CD4-positive, alpha-beta T cell treated with Interleukin-15 for 1 hour (primary cell): Measurements from ENCODE around the gene HYAL3.

Experiments used
- DNase-seq: peaks from one replicate; pipeline ENCODE4 v3.0.0-alpha.2; 2020

Gene HYAL3

DNA sequence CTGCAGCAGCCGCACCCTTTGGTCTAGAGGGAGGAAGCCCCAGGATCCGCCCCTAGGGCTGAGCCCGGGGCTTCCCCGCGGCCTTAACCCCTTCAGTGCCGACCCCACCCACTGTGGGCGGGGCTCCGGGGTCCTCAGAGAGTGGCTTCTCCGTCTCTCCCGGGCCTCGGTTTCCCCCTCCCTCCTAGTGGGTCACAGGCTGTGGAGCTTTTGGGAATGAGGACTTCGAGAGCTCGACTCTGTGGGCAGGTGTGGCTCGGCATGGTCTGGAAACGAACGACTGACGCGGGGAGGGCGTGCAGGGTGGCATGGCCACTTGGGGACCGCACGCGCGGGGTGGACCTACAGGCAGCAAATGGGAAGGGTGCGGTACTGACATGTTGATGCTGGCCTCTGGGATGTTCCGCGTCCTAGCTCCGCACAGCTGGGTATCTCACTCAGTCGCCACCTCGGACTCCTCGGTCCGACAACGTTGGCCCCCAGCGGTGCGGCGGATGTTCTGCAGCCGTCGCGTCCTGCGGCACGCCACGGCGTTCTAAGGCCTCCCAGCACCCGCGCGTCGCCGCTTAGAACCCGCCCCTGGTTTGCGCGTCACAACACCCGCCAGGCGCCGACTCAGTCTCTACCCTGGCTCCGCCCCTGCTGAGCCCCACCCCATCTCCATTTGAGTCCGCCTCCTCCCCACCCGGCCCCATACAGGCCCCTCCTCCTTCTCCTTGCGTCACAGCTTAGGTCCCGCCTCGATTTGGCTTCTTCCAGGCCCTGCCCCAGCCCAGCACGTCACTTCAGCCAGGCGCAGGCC, at the start of gene HYAL3, which contains the start of gene NAA80:
Gene HYAL3, minus strand, starts transcription at position 570 of the 802 bp plus-strand sequence. CDS start 3,803 bp downstream, outside the sequence.
Gene NAA80, minus strand, starts transcription at position 570 of the 802 bp plus-strand sequence. CDS start 1,942 bp downstream, outside the sequence.
- DNase-seq = peak; percentile 99

DNA sequence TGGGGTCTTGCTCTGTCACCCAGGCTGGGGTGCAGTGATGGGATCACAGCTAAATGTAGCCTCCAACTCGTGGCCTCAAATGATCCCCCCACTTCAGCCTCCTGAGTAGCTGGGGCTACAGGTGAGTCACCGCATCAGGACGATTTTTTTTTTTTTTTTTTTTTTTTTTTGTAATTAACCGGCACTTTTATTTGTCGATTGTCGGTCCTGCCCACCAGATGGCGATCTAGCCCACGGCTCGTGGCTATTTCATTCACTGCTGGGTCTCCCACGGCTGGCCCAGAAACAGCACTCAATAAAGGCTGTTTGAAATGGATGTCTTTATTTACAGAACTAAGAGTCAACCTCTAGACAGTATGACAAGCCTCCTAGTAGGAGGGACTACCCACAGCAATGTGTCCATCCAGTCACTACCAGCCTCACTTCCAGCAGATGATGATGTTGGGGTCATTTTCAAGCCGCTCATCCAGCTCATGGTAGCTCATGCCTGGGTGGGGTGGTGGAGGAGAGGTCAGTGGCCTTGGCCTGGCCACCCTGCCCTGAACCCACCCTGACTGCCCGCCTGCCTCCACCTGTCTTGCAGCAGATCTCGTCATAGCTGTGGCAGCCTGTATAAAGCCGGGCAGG, 48.1 kb upstream of the HYAL3 start:
- DNase-seq = peak; percentile 84

- peak; percentile 79 for DNase-seq
Observed at GRCh38 chr3:50345586-50346234, 46.5 kb upstream of the HYAL3 start, which contains the start of gene ZMYND10. TSS of gene ZMYND10 (minus strand) at chr3:50345732. CDS start at chr3:50345579, 153 bp downstream.

DNA sequence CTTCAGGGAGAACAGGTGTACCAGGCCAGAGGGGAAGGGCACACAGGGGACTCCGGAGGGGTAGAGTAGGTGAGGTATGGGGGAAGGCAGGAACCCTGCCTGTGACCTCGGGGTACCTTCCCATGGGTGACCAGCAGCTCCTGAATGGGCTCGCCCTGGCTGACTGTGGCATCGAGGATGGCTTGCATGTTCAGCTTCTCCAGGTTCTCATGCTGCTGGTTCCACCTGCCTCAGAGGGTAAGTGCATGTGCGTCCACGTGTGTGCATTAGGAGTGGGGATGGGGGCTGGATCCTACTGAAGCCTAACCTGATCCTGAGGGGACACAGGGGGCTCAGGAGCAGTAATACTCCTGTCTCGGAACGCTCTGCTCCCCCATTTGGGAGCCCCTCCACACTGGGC, 45.8 kb upstream of the HYAL3 start:
- DNase-seq = no peak

GRCh38 chr3:50342813-50343633, 43.8 kb upstream of the HYAL3 start:
- DNase-seq = no peak

DNA sequence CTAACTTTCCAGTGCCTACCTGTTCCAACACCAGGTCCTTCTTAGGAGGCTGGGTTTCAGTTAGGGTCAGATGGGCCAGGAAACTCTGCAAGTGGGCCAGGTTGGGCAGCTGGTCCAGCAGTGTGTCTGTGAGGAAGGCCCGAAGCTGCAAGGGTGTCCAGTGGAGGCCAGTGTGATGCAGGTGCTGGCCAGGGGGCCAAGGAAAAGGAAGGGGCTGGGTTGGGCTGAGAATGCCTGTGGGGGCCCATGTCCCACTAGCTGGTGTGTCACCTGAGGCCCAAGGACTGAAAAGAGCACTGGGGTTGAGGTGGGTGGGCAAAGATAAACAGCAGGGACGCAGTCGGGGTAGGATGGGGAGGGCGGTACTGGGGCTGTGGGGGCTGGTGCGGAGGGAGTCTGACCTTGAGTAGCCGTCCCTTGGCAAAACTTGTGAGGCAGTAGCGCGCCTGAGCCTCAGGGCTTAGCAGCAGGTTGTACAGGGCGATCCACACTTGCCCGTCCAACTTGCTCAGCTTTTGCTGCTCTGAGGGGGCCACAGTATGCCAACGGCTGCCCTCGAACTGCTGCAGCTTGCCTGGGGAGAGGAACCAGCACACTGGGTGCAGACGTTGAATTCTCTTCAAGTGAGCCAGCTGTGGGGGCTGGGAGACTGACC, 42.9 kb upstream of the HYAL3 start:
- no peak for DNase-seq

GRCh38 chr3:50341537-50341936, 42.3 kb upstream of the HYAL3 start:
- no peak for DNase-seq

GRCh38 chr3:50340448-50341329, 41.5 kb upstream of the HYAL3 start, which contains the start of gene RASSF1:
TSS of gene RASSF1 (minus strand) at chr3:50340836. CDS start at chr3:50340805, 31 bp downstream.
- DNase-seq = peak; percentile 71

GRCh38 chr3:50340147-50340447, 40.9 kb upstream of the HYAL3 start:
- no peak for DNase-seq

DNA sequence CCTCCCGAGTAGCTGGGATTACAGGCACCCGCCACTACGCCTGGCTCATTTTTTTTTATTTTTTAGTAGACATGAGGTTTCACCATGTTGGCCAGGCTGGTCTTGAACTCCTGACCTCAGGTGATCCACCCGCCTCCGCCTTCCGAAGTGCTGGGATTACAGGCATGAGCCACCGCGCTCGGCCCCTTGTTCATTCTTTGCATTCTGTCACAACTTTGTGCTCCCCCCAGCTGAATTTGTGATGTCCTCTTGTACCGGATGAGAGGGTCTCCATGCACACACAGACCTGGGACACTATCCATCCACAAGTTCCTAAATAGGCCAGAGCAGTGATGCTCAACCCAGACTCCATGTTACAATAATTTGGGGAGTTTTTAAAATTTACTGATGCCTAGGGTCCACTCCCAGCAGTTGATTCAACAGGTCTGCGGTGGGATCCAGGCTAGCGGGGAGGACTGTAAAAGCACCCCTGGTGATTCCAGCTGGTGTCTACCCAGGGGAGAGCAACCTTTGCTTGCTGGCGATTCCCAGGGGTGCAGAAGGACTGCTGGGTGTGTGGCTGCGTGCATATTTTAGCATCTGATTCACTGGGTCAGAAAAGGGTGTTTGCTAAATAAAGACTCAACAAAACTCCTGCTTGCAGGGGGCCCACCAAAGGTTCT, 40.4 kb upstream of the HYAL3 start:
- no peak for DNase-seq

GRCh38 chr3:50338965-50339364, 39.8 kb upstream of the HYAL3 start:
- DNase-seq = no peak

- peak; percentile 97 for DNase-seq
Observed at GRCh38 chr3:50337175-50337861, 38.1 kb upstream of the HYAL3 start.

DNA sequence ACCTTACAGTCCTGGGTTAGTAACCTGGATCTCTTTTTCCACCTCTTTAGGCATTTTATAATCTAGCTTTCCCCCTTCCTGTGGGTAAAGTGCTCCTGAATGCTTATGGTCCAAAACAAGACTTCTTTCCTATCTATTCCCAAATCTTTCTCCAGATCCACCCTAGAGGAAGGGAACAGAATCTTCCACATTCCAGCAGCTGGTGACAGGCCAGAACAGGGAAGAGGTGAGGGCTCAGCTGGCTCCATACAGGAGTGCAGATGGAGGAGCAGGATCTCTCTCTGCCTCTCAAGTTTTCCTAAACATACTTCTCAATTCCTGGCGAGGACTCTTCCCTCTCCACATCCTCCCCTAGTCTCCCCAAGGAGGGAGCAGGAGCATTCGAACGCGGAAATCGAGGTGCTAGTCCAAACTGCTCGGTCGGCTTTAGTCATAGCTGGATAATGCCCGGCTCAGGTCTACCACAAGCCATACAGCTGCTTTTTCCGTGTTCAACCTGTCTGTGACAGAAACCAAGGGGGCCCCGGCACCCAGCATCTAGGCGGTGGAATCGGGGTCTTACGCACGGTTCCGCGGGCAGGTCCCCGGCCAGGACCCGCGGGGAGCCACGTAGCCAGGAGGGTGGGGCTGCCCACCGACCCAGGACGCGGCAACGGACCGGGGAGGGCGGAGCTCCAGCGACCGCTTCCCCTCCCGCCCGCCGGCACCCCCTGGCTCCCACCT, 37.4 kb upstream of the HYAL3 start:
- DNase-seq = no peak

GRCh38 chr3:50334339-50335075, 35.3 kb upstream of the HYAL3 start:
- no peak for DNase-seq

DNA sequence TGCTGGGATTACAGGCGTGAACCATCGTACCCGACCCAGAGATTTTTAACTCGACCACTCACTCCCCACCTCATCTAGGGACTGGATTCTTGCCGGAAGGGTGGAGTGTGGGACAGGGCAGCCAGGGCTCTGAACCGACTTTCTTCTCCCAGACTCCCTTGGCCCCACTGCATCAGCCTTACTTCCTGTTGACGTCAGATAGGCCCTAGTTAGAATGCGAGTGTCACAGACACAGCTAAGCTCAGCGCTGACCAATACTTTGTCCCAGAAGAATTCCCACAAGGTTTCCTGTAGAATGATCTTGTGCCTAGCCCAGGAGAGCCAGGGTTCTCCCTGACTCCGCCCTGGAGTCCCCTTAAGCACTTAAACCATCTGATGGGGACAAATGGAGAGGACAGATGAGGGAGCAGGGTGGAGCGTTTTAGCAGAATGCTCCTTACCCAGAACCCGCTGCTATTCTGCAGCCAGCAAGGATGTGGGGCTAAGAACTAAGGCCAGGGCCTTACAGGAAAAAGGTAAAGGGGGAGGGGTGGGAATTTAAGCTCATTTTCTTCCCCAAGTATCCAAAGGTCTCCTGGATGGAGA, 34.6 kb upstream of the HYAL3 start:
- DNase-seq = no peak

DNA sequence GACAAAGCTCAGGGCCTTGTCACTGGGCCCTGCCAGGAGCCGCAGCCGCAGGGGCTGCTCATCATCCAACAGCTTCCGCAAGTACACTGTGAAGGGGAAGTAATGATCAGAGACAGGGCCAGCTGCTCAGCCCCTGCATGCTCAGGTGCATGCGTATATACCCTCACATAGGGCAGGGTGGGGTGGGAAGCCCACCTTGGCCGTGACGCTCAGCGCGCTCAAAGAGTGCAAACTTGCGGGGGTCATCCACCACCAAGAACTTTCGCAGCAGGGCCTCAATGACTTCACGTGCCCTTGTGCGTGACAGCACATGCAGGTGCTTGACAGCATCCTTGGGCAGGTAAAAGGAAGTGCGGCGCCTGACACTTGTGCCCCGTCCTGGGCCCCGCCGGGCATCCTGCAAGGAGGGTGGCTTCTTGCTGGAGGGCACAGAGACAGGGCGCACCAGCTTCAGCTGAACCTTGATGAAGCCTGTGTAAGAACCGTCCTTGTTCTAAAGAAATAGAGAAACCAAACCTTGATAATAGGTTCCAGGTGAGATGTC, 32.2 kb upstream of the HYAL3 start:
- DNase-seq = no peak

DNA sequence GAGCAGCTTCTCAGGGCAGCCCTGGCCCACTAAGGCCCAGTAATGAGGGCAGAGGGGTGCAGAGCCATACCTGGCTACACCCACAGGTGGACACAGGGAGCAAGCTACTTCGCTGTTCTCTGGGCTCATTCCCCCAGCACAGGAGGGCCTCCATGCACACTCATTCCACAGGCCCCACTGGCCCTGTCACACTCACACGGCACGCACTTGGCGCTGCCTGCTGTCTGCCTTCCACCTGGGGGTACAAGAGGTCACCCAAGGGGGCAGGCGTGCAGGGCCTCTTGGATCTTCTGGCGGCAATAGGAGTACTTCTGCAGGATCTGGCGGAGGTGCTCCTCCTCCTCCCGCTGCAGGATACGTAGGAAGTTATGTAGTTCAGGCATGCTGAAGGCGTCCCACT, 31.1 kb upstream of the HYAL3 start:
- DNase-seq = no peak
